Muscle layer of duodenum (tissue), 2 donors: ENCODE data around the gene CALHM3.

Experiments
- H3K27ac ChIP-seq: one replicate; pipeline ENCODE4 v1.7.0; 2013; ENCODE audit warnings: mild to moderate bottlenecking, low read length
- H3K27me3 ChIP-seq: one replicate; pipeline ENCODE4 v1.7.0; 2013; ENCODE audit warnings: low read depth, mild to moderate bottlenecking, control low read depth, low read length
- H3K36me3 ChIP-seq, 2 donors: one replicate each; pipeline ENCODE4 v1.7.0; 2013; ENCODE audit warnings: low read length in 2 of 2, control low read depth in 1 of 2, mild to moderate bottlenecking in 1 of 2; ENCODE audit not compliant: insufficient read depth in 2 of 2, control insufficient read depth in 1 of 2
- H3K4me1 ChIP-seq, 2 donors: one replicate each; pipeline ENCODE4 v1.7.0; 2013; ENCODE audit warnings: low read length in 2 of 2, mild to moderate bottlenecking in 2 of 2, control low read depth in 1 of 2, moderate library complexity in 1 of 2; ENCODE audit not compliant: insufficient read depth in 2 of 2, control insufficient read depth in 1 of 2
- H3K4me3 ChIP-seq, 2 donors: one replicate each; pipeline ENCODE4 v1.7.0; 2013; ENCODE audit warnings: low read length in 2 of 2, low read depth in 1 of 2, mild to moderate bottlenecking in 1 of 2
- H3K9me3 ChIP-seq, 2 donors: one replicate each; pipeline ENCODE4 v1.7.0; 2013; ENCODE audit warnings: low read length in 2 of 2, control low read depth in 1 of 2, mild to moderate bottlenecking in 1 of 2; ENCODE audit not compliant: control insufficient read depth in 1 of 2
- donor health status: healthy.

CALHM3 gene

GRCh38 chr10:103469201-103469600 lies 9.8 kb downstream of the CALHM3 start:
- no peaks in the 10 kb centered on the region for H3K4me1 ChIP-seq

GRCh38 chr10:103467406-103467805 lies 11.6 kb downstream of the CALHM3 start:
- no peaks in the 10 kb centered on the region for H3K27me3 ChIP-seq
- no peaks in the 10 kb centered on the region for H3K9me3 ChIP-seq
- no peaks in the 10 kb centered on the region for H3K4me1 ChIP-seq
- no peak overlapping the region for H3K4me3 ChIP-seq
- no peak overlapping the region for H3K27ac ChIP-seq
- H3K36me3 ChIP-seq, result no peaks in the 10 kb centered on the region

More at GRCh38 chr10:103469201-103469600, 9.8 kb downstream of the CALHM3 start:
- no peak overlapping the region for H3K4me3 ChIP-seq
- no peaks in the 10 kb centered on the region for H3K27me3 ChIP-seq
- no peak overlapping the region for H3K27ac ChIP-seq
- H3K9me3 ChIP-seq, result no peaks in the 10 kb centered on the region
- H3K36me3 ChIP-seq, result no peaks in the 10 kb centered on the region

- Histone ChIP-seq H3K4me1 (no peaks in the 10 kb centered on the region), H3K4me3 (no peak overlapping the region), H3K27me3 (no peaks in the 10 kb centered on the region), H3K9me3 (no peaks in the 10 kb centered on the region), H3K36me3 (no peaks in the 10 kb centered on the region), H3K27ac (no peak overlapping the region)
These were observed 12.3 kb downstream of the CALHM3 start for GRCh38 chr10:103466734-103467133.

- no peak overlapping the region for H3K4me3 ChIP-seq
- H3K27ac ChIP-seq, result no peak overlapping the region
- no peaks in the 10 kb centered on the region for H3K36me3 ChIP-seq
- no peaks in the 10 kb centered on the region for H3K4me1 ChIP-seq
- H3K27me3 ChIP-seq, result no peaks in the 10 kb centered on the region
- H3K9me3 ChIP-seq, result no peaks in the 10 kb centered on the region
These were observed 13.4 kb downstream of the CALHM3 start for GRCh38 chr10:103465411-103466179.

- Histone ChIP-seq H3K4me3 (no peak overlapping the region), H3K27me3 (no peaks in the 10 kb centered on the region), H3K4me1 (no peaks in the 10 kb centered on the region), H3K36me3 (no peaks in the 10 kb centered on the region), H3K27ac (no peak overlapping the region), H3K9me3 (no peaks in the 10 kb centered on the region)
These were observed 15.5 kb downstream of the CALHM3 start for GRCh38 chr10:103463499-103463898.

- Histone ChIP-seq H3K27me3 (no peaks in the 10 kb centered on the region), H3K27ac (no peak overlapping the region), H3K36me3 (no peaks in the 10 kb centered on the region), H3K4me3 (no peak overlapping the region), H3K4me1 (no peaks in the 10 kb centered on the region), H3K9me3 (no peaks in the 10 kb centered on the region)
These were observed 19.4 kb downstream of the CALHM3 start for GRCh38 chr10:103459615-103460014.

- no peak within 1 kb of the TSS for H3K27ac ChIP-seq
- no peaks in the 10 kb centered on the region for H3K36me3 ChIP-seq
- no peak within 1 kb of the TSS for H3K4me3 ChIP-seq
- H3K9me3 ChIP-seq, result no peaks in the 10 kb centered on the region
- H3K27me3 ChIP-seq, result no peaks in the 10 kb centered on the region
- H3K4me1 ChIP-seq, result no peaks in the 10 kb centered on the region
These were observed 20.3 kb downstream of the CALHM3 start, which contains the start of gene CALHM1 for GRCh38 chr10:103458720-103459119. TSS of gene CALHM1 (minus strand) at chr10:103458900. CDS start at chr10:103458751, 149 bp downstream.

- H3K27me3 ChIP-seq, result no peaks in the 10 kb centered on the region
- no peaks in the 10 kb centered on the region for H3K4me1 ChIP-seq
- H3K4me3 ChIP-seq, result no peak overlapping the region
- H3K36me3 ChIP-seq, result no peaks in the 10 kb centered on the region
- no peak overlapping the region for H3K27ac ChIP-seq
- H3K9me3 ChIP-seq, result no peaks in the 10 kb centered on the region
These were observed 21.0 kb downstream of the CALHM3 start for GRCh38 chr10:103457896-103458583.

GRCh38 chr10:103457176-103457712 lies 21.8 kb downstream of the CALHM3 start:
- H3K36me3 ChIP-seq, result no peaks in the 10 kb centered on the region
- H3K4me3 ChIP-seq, result no peak overlapping the region
- no peak overlapping the region for H3K27ac ChIP-seq
- no peaks in the 10 kb centered on the region for H3K9me3 ChIP-seq
- H3K4me1 ChIP-seq, result no peaks in the 10 kb centered on the region
- no peaks in the 10 kb centered on the region for H3K27me3 ChIP-seq

- Histone ChIP-seq H3K4me3 (no peak overlapping the region), H3K27me3 (no peaks in the 10 kb centered on the region), H3K36me3 (no peaks in the 10 kb centered on the region), H3K4me1 (no peaks in the 10 kb centered on the region), H3K9me3 (no peaks in the 10 kb centered on the region), H3K27ac (no peak overlapping the region)
These were observed 22.9 kb downstream of the CALHM3 start for GRCh38 chr10:103456074-103456660.

GRCh38 chr10:103455235-103455634 lies 23.8 kb downstream of the CALHM3 start:
- Histone ChIP-seq H3K27me3 (no peaks in the 10 kb centered on the region), H3K36me3 (no peaks in the 10 kb centered on the region), H3K4me3 (no peak overlapping the region), H3K9me3 (no peaks in the 10 kb centered on the region), H3K27ac (no peak overlapping the region), H3K4me1 (peaks cover 2 to 6% of the 10 kb centered on the region in 2 donors)
